IMR-90 (cell line): ENCODE measurements around the gene WDR70. TPM values are rescaled to one million over a fixed set of nuclear protein-coding genes. Genes with fewer than 3 reads are reported as not detected.
A peak's percentile ranks its signal among the peaks of the same experiment; 100 is the strongest.

Source experiments
- ATAC-seq: fragments of 200-7000 bp; cut with Tn5 transposase; 2 replicates; pipeline ENCODE4 v1.9.1; 2020; ENCODE audit warnings: low read depth, mild to moderate bottlenecking, moderate library complexity
- BruUV-seq: library from RNA; stranded (reverse); fragments of 400-500 nt; replicated peaks from 2 replicates; lab custom pipeline; 2021; lab: Mats Ljungman, UMichigan
- CTCF ChIA-PET: fragments of 300-600 bp; formaldehyde crosslinking; extraction: SDS; loops from one replicate; lab custom pipeline; 2021; ENCODE audit warnings: antibody characterized with exemption; lab: Yijun Ruan, JAX
- POLR2A ChIA-PET: fragments of 300-600 bp; sonication (Branson Sonifier 250); formaldehyde crosslinking; loops from one replicate; lab custom pipeline; 2022; ENCODE audit warnings: antibody characterized with exemption; ENCODE audit not compliant: unreplicated experiment; lab: Charles Lee
- DNase-seq: peaks from one replicate; pipeline ENCODE4 v3.0.0; 2013
- H2AFZ ChIP-seq: replicated peaks from 2 replicates; pipeline ENCODE3; 2013; ENCODE audit warnings: low read length, mild to moderate bottlenecking; ENCODE audit not compliant: poor library complexity
- H2AK5ac ChIP-seq: 2 replicates; pipeline ENCODE4 v1.6.1; 2013; ENCODE audit warnings: low read depth, low read length, inconsistent platforms
- H2AK9ac ChIP-seq: replicated peaks from 2 replicates; pipeline ENCODE3; 2013; ENCODE audit warnings: mild to moderate bottlenecking, low read depth, low read length, moderate library complexity; ENCODE audit not compliant: poor library complexity
- H2BK120ac ChIP-seq: 2 replicates; pipeline ENCODE4 v1.6.1; 2013; ENCODE audit warnings: low read depth, low read length, inconsistent platforms
- H2BK15ac ChIP-seq: 3 replicates; pipeline ENCODE4 v1.6.1; 2013; ENCODE audit warnings: low read depth, low read length, inconsistent platforms
- H2BK20ac ChIP-seq: 2 replicates; pipeline ENCODE4 v1.6.1; 2013; ENCODE audit warnings: low read depth, mild to moderate bottlenecking, inconsistent platforms, low read length, moderate library complexity
- H2BK5ac ChIP-seq: 2 replicates; pipeline ENCODE4 v1.6.1; 2013; ENCODE audit warnings: mild to moderate bottlenecking, low read depth, low read length, inconsistent platforms; ENCODE audit not compliant: poor library complexity, severe bottlenecking
- H3K14ac ChIP-seq: replicated peaks from 2 replicates; pipeline ENCODE4 v1.6.1; 2013; ENCODE audit warnings: low read depth, low read length, inconsistent platforms
- H3K18ac ChIP-seq: 2 replicates; pipeline ENCODE4 v1.6.1; 2013; ENCODE audit warnings: low read depth, low read length, control low read depth
- H3K23ac ChIP-seq: 2 replicates; pipeline ENCODE4 v1.6.1; 2013; ENCODE audit warnings: low read depth, low read length, inconsistent platforms
- H3K27ac ChIP-seq: 2 replicates; pipeline ENCODE4 v1.5.1; 2013; ENCODE audit warnings: mild to moderate bottlenecking, control low read depth, low read length; ENCODE audit not compliant: insufficient read depth
- H3K27me3 ChIP-seq: 2 replicates; pipeline ENCODE4 v1.6.1; 2013; ENCODE audit warnings: low read length; ENCODE audit not compliant: control insufficient read depth, insufficient read depth
- H3K36me3 ChIP-seq: 2 replicates; pipeline ENCODE4 v1.6.1; 2013; ENCODE audit warnings: low read length, mixed read lengths; ENCODE audit not compliant: control insufficient read depth, insufficient read depth
- H3K4ac ChIP-seq: 2 replicates; pipeline ENCODE4 v1.6.1; 2013; ENCODE audit warnings: low read depth, low read length, inconsistent platforms
- H3K4me1 ChIP-seq: 2 replicates; pipeline ENCODE4 v1.6.1; 2013; ENCODE audit warnings: low read length, mixed read lengths; ENCODE audit not compliant: control insufficient read depth, insufficient read depth
- H3K4me2 ChIP-seq: 2 replicates; pipeline ENCODE4 v1.6.1; 2013; ENCODE audit warnings: low read depth, mild to moderate bottlenecking, control low read depth, low read length, moderate library complexity
- H3K4me3 ChIP-seq: 2 replicates; pipeline ENCODE4 v1.5.1; 2013; ENCODE audit warnings: low read depth, mild to moderate bottlenecking, control low read depth, low read length, moderate library complexity; ENCODE audit not compliant: insufficient read depth
- H3K56ac ChIP-seq: 2 replicates; pipeline ENCODE4 v1.6.1; 2013; ENCODE audit warnings: low read length, inconsistent platforms; ENCODE audit not compliant: insufficient read depth; ENCODE audit errors: extremely low read depth
- H3K79me1 ChIP-seq, 2 experiments: 2 replicates each; pipeline ENCODE4 v1.6.1; 2013; ENCODE audit warnings: low read length in 2 of 2, inconsistent platforms in 1 of 2, low read depth in 1 of 2
- H3K9ac ChIP-seq: 2 replicates; pipeline ENCODE4 v1.6.1; 2013; ENCODE audit warnings: low read depth, low read length, control low read depth
- H3K9me1 ChIP-seq: 2 replicates; pipeline ENCODE4 v1.6.1; 2013; ENCODE audit warnings: low read length, inconsistent platforms; ENCODE audit not compliant: insufficient read depth
- H3K9me3 ChIP-seq: 2 replicates; pipeline ENCODE4 v1.6.1; 2013; ENCODE audit warnings: low read length; ENCODE audit not compliant: control insufficient read depth, insufficient read depth
- H4K20me1 ChIP-seq: 2 replicates; pipeline ENCODE4 v1.6.1; 2013; ENCODE audit warnings: low read length, inconsistent platforms; ENCODE audit not compliant: insufficient read depth
- H4K5ac ChIP-seq: 2 replicates; pipeline ENCODE4 v1.6.1; 2013; ENCODE audit warnings: mild to moderate bottlenecking, low read depth, low read length, control low read depth
- H4K8ac ChIP-seq, 2 experiments: 2 replicates each; pipeline ENCODE4 v1.6.1; 2013; ENCODE audit warnings: low read depth in 2 of 2, low read length in 2 of 2, control low read depth in 1 of 2, inconsistent platforms in 1 of 2
- H4K91ac ChIP-seq: 2 replicates; pipeline ENCODE4 v1.6.1; 2013; ENCODE audit warnings: low read depth, low read length, inconsistent platforms; ENCODE audit not compliant: insufficient read depth
- MAZ ChIP-seq: IDR thresholded peaks from 2 replicates; pipeline ENCODE4 v1.6.1; 2012; ENCODE audit warnings: low read depth, mild to moderate bottlenecking, low read length, improper control_type of control experiment, moderate library complexity, borderline replicate concordance
- RAD21 ChIP-seq: IDR thresholded peaks from 2 replicates; pipeline ENCODE4 v1.6.1; 2012; ENCODE audit warnings: low read length, improper control_type of control experiment
- WGBS, 2 experiments: methylation state at CpG; one replicate each; pipeline versions ENCODE4 v1.1.5 to v1.1.7; 2013; ENCODE audit warnings: missing lambda C conversion rate in 2 of 2; ENCODE audit not compliant: insufficient read length in 1 of 2; ENCODE audit errors: extremely low coverage in 2 of 2; 5-methylcytosine and 5-hydroxymethylcytosine counted together
- dilution Hi-C: fragments of 300-500 bp; cut with HindIII; formaldehyde crosslinking; loops from one replicate; pipeline ENCODE4 v1.14.3; 2018; ENCODE audit warnings: low sequenced_read_pairs; ENCODE audit not compliant: unreplicated experiment
- in situ Hi-C: fragments of 300-500 bp; cut with MboI; formaldehyde crosslinking; loops from 3 replicates; pipeline ENCODE4 v1.14.3; 2019; ENCODE audit warnings: low sequenced_read_pairs, inconsistent platforms, mixed read lengths
- intact Hi-C: fragments of 100-400 bp; cut with micrococcal nuclease; formaldehyde crosslinking; loops from 2 replicates; pipeline ENCODE4 v1.10.0; 2022
- polyA plus RNA-seq, 3 experiments: library from polyadenylated mRNA; depleted of rRNA; stranded (reverse); fragments of >200 nt; gene quantifications; 2 replicates each; pipeline ENCODE4 v1.2.3, GENCODE V29; 2012; ENCODE audit warnings: low replicate concordance in 1 of 3
- total RNA-seq: library from RNA; depleted of rRNA; stranded (reverse); fragments of >200 nt; gene quantifications from 2 replicates; pipeline ENCODE4 v1.2.3, GENCODE V29; 2012

WDR70 gene
- total and polyA plus RNA-seq, 2 of the 4 experiments (the other 2 are of a cell fraction), result 16.7 to 29.9 TPM

GRCh38 chr5:37769108-37769507 lies 390.0 kb downstream of the WDR70 start:
- Histone ChIP-seq H3K18ac (peak overlapping the region; percentile 54; the same call in 1 of the 2 replicates), H3K23ac (peak overlapping the region; percentile 23; the same call in 1 of the 2 replicates), H3K27me3 (no peaks in the 10 kb centered on the region), H3K4me1 (peaks cover 21% of the 10 kb centered on the region), H3K56ac (no peak overlapping the region), H4K8ac (no peak overlapping the region; a peak in 1 of 4 replicates), H2BK20ac (peak overlapping the region; percentile 86), H4K5ac (no peak overlapping the region), H4K91ac (no peak overlapping the region), H2BK120ac (peak overlapping the region; percentile 95), H3K9me3 (no peaks in the 10 kb centered on the region), H3K4me2 (no peak overlapping the region), H3K9me1 (peaks cover 7% of the 10 kb centered on the region), H2AFZ (peak overlapping the region; percentile 14), H3K9ac (no peak overlapping the region), H2BK15ac (peak overlapping the region; percentile 81; the same call in 1 of the 3 replicates), H2BK5ac (no peak overlapping the region), H2AK9ac (no peak overlapping the region), H4K20me1 (peaks cover 6% of the 10 kb centered on the region), H3K4ac (peak overlapping the region; percentile 59; the same call in 1 of the 2 replicates), H3K36me3 (no peaks in the 10 kb centered on the region), H3K79me1 (no peaks in the 10 kb centered on the region), H3K14ac (peak overlapping the region; percentile 20; the same call in 1 of the 2 replicates), H2AK5ac (peak overlapping the region; percentile 81; the same call in 1 of the 2 replicates), H3K27ac (no peak overlapping the region), H3K4me3 (no peak overlapping the region)
- ATAC-seq (no peak), DNase-seq (no peak)
- dilution Hi-C loops (no loop called here), in situ Hi-C loops (no loop called here), intact Hi-C loops (no loop called here)
- TF ChIP-seq RAD21 (no peak), MAZ (no peak)
- POLR2A ChIA-PET, result no interaction called here
- BruUV-seq, result no TSS peak
- no CpG with 5 or more reads among the region's 4 CpGs for WGBS, 2 experiments
- CTCF ChIA-PET, result no interaction called here
